DMS114 treated with DMSO at 0.1 percent for 48 hours (cell line): ENCODE data around the gene ARF5.

Experiments used
- DNase-seq: peaks from one replicate; lab custom pipeline; 2025; ENCODE audit not compliant: unreplicated experiment; lab: John Stamatoyannopoulos, UW

ARF5 gene

DNA sequence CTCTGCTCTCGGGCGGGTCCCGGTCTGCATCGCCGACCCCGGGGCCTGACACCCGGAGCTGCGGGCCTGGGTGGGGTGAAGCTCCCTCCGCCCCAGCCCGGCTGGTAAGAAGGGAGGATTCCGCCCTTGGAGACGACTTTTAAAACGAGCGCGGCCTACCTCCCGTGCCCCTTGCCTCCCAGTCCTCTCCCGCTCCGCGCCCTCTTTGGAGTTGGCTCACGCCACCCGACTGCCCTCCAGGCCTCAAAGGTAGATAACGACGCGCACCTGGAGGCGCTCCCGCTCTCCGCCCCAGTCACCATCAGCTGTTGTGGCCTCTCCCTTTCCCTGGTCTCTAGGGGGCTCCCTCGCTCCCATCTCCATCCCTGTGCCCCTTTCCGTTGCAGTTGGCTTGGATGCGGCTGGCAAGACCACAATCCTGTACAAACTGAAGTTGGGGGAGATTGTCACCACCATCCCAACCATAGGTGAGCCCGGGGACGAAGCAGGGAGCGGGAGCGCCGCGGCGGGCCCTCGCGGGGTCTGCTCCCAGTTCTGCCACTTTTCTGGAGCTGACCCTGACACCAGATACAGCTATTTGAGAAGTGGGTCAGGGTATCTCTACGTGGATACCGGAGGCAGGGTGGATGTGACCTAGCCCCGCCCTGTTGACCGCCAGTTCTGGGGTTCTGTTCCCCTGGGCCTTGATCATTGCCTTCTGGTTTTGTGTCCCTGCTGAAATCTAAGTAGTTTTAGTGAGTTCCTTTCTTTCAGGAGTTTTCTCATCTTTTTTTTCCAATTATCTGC, 679 bp downstream of the ARF5 start:
- DNase-seq = peak; percentile 15

DNA sequence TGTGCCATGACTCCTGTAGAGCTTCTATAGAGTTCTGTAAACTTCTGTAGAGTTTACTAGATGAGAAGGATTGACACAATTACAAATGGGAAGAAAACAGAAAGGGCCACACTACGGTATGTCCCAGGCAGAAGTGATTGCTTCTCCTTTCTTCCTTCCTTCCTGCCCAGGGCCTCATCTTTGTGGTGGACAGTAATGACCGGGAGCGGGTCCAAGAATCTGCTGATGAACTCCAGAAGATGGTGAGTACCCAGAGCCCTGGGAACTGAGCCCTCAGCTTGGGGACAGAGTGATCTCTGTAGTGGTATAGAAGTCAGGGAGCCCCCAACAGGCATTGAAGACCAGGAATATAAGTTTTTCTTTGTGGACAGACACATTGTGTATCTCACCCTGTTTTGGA, 1.7 kb downstream of the ARF5 start:
- DNase-seq = no peak

DNA sequence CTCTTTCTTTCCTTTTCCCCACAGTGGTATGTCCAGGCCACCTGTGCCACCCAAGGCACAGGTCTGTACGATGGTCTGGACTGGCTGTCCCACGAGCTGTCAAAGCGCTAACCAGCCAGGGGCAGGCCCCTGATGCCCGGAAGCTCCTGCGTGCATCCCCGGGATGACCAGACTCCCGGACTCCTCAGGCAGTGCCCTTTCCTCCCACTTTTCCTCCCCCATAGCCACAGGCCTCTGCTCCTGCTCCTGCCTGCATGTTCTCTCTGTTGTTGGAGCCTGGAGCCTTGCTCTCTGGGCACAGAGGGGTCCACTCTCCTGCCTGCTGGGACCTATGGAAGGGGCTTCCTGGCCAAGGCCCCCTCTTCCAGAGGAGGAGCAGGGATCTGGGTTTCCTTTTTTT, 3.0 kb downstream of the ARF5 start:
- DNase-seq = no peak

DNA sequence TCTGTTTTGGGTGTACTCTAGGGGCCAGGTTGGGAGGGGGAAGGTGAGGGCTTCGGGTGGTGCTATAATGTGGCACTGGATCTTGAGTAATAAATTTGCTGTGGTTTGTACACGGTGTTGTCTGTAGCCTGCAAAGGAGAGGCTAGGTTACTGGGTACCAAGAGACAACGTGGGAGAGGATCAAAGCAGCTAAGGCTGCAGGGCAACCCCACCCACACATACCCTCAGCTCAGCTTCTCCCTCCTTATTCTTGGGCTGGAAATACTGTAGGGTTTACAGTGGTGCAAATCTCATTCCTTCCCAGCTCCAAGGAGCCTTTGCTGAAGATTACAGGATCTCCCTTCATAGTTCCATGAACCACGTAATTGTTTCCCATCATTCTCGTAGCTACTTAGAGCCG, 3.4 kb downstream of the ARF5 start:
- no peak for DNase-seq

DNA sequence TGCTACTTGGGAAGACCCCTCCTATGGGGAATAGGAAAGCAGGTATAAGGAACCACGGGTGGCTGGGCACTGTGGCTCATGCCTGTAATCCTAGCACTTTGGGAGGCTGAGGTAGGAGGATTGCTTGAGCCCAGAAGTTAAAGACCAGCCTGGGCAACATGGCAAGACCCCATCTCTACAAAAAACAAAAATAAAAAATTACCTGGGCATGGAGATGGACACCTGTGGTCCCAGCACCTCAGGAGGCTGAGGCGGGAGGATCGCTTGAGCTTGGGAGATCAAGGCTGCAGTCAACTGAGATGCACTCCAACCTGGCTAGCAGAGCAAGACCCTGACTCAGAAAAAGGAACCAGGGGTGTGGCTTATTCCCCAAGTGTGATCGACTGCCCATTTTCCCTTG, 4.3 kb downstream of the ARF5 start:
- no peak for DNase-seq

DNA sequence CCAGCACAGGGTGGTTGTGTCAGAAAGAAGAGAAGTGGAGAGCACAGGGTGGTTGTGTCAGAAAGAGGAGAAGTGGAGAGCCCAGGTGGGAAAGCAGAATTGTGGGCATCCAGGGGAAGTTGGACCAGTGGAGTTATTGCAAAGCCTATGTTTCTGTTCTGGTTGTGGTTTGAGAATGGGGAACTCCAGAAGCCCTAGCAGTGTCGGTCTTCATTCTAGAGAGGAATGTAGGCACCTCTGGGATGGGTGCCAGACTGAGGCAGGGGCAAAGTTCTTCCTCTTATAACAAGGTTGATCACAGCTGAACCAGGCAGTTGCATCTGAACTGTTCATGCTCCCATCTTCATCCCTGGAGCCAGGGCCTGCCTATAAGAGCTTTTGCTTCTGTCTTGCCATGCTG, 6.3 kb downstream of the ARF5 start:
- DNase-seq = no peak

DNA sequence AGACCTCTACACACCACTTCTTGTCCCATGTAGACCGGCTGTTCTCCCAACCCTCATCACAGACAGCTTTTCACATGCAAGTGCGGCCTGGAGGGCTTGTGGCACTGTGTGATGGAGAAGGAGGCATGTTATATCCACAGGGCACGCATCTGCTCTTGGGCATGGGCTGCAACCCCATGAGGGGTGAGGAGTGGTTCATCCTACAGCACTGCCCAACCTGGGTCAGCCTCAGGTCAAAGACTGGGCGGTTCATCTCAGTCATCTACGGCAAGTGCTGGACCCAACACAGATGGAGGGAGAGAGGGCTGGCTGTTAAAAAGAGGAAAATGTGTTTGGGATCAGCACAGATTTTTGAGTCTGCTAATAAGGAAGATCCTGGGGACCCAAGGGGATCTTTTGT, 7.5 kb downstream of the ARF5 start:
- no peak for DNase-seq

DNA sequence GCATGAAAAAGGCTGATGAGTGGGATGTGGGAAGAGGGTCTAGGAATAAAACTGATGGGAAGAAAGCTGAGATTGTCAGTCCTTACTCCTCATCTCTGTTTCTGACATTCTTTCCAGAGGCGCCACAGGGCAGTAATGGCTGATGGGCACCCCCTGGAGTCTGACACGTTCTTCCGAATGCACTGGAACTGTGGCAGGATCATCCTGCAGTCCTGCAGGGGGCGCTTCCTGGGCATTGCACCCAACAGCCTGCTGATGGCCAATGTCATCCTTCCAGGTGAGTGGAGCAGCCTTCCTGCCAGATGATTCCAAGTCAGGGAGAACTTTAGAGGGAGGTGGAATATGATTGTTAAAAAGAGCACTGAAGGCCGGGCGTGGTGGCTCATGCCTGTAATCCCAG, 10.1 kb downstream of the ARF5 start:
- DNase-seq = no peak

DNA sequence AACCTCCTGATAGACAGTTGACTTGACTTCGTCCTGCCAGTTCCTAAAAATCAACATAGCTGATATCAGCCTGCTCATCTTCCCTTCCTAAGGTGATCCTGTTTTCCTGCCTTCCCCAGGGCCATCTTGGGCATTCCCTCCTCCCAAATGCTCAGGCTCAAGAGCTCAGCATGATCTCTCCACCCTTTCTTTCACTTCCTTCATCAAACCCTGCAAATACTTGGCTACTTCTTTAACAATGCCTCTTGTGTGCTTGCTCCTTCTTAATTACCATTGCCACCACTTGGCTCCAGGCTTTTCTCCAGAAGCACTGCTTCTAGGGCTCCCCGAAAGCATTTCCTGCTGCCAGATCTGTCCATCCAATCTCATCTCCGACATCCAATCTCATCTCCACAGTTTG, 12.7 kb downstream of the ARF5 start:
- DNase-seq = no peak

DNA sequence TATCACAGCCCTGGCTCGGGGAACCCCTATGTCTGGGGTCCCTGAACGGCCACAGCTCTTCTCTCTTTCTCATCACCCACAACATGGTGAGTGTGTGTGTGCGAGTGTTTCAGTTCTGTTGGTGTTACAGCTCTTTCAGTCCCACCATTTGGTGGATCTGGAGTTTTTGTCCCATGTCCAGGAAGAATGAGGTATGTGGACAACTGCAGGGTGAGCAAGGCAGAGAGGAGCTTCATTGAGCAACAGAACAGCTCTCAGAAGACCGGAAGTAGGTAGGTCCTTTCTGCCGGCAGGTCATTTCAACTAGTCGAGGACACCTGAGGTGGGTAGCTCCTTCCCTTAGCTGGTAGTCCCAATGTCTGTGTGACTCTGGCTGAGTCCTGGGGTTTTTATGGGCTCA, 20.2 kb downstream of the ARF5 start:
- no peak for DNase-seq

DNA sequence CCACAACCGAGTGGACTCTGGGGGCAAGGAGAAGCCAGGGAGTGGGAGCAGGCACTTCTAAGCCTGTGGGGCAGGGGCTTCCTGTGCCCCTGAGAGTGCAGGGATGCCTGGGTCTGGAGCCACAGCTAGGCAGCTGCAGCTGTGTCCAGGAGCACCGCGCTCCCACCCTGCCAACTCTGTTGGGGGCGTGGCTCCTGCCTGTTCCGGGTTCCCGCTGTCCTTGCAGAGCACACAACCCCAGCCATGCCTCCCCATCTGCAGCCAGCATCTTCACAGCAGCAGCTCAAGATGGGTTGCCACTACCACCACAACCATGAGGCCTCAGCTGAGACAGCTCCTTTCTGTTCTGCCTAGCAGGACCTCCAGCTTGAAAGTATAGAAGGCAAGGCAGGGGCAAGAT, 21.1 kb downstream of the ARF5 start:
- no peak for DNase-seq

DNA sequence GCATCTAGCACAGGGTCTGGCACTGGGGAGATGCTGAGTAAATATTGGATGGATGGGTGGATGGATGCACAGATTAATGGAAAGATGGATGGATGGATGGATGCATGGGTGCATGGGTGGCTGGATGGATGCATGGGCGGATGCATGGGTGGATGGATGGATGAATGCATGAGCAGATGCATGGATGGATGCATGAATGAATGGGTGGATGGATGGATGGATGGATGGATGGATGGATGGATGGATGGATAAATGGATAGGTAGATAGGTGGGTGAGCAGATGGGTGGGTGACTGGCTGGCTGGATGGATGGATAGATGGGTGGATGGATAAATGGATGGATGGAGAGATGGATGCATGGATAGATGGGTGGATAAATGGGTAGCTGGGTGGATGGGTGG, 24.1 kb downstream of the ARF5 start:
- DNase-seq = no peak

DNA sequence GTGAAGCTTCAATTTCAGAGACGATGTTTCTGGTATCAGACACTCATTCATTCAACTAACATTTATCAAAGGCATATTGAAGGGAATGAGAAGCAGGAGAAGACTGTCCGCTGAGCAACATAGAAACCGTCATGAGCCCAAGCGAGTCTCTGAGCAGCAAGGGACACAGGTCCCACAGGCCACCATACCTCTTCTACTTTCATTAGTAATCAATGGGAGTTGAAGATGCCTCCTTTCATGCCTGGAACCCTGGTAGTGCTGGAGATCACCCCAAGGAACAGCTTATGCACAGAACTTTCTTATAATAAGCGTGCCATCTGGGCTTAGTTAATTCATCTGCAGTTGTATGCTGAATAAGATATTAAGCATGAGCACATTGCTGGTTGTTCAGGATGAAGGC, 28.5 kb downstream of the ARF5 start:
- no peak for DNase-seq

DNA sequence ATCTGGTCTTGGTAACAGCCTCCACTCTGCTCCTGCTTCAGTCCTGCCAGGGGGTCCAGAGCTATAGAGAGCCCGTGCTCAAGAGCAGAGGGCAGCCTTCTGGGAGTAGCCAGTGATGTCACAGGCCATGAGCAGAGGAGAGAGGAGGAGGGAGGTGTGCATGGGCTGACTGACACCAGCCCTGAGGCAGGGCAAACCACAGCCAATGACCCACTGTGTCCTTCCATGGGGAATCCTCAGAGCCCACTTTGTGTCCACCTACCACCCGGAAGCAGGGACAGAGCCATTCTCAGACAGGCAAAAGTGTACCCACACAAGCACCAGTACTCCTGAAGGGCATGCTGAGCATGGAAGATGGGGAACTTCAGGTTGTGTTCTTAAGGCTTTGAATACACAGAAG, 29.8 kb downstream of the ARF5 start, which contains the start of gene PAX4:
TSS of gene PAX4 (minus strand) at position 101 of the 400 bp plus-strand sequence. CDS start 2,214 bp downstream, outside the sequence.
- no peak for DNase-seq

DNA sequence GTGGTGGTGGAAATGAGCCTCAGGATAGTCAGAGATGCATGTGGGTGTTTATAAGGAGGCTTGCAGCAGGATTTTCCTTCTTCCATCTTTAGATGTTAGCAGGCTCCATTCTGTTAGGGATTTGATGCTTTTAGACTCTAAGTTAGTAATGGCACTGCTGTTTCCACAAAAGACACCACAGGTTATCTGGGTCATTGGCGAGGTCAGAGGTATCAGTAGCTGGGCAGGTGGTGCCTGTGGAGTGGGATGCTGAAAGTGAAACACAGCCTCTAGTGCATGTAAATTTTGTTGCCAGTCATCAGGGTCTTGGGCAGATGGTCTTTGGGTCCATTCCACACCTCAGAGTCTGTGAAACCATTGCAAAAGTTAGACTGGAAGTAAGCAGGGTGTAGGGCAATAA, 30.6 kb downstream of the ARF5 start:
- DNase-seq = no peak

DNA sequence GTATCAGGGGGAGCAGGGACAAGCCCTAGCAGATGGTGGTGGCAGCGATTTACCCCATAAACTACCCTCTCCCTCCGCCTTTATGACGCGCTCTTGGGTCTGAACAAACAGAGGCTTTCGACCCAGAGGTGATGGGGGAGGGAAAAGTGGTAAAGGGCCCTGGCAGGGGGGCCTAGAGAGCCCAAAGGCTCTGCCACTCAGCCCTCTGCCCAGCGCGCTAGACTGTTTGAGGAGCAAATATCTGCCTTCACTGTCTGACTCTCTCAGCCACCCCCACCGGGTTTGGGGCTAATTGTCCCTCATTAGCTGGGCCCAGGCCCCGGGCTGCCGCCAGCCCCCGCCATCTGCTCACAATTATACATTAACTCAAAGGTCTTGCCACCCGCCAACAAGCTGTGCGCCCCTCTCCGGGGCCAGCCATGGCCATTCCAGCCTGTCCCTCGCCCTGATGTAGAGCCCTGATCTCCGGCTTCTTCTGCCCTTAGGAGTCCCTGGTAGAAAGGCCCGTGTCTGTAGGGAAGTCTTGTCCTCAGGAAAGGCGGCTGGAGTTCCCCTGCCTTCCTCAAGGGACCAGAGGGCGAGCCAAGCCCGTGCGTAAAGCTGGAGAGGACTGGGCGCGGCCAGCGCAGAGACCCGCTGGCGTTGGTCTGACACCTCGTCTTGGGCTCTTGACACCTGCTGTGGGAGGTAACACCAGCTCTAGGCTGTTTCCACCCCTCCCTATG, 31.6 kb downstream of the ARF5 start:
- DNase-seq = no peak

DNA sequence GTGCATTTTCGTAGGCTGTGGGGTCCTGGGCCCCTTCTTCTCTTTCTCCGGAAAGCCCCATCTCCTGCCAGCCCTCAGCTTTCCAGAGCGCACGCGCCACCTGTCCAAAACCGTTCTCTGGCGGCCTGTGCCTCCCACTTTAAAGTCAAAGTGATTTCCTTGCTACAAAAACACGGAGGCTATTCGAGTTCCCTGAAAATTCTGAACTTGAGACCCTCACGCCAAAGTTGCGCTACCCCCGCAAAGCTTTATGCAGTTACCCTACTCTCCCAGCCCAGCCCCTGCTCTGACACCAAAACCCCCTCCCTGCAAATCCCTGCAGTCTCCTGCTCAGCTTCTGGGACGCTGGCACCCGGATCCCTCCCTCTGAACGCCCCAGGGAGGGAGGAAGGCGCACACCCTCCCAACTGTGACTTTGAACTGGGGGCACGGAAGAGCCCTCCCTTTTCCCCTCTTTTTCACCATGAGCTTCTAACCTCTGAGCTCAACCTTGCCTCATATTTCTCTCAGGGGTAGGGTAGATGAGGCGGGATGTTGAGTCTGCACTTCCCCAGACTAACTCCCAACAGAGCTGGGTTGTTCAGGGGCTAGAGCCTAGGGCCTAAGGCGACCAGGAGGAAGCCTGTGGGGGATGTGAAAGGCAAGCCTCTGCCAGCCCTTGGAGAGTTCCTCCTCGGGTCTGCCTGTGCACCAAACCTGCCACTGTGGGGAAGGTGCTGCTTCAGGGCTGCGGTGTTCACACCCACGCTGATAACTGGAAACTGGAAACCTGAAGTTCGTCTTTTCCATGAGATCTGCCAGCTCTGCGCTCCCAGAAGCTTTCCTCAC, 32.4 kb downstream of the ARF5 start:
- DNase-seq = no peak

DNA sequence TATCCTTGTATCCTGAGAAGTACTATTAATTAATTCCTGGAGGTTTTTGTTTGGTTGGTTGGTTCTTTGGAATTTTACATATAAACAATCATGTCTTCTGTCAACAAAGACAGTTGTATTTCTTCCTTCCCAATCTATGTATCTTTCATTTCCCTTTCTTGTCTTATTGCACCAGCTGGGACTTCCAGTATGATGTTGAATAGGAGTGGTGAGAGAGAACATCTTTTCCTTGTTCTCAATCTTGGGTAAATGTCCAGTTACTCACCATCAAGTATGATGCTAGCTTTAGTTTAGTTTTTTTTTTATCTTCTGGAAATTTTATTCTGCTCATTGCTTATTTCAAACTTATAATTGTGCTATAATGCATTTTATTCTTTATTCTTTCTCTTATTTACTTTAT, 37.1 kb downstream of the ARF5 start:
- no peak for DNase-seq

DNA sequence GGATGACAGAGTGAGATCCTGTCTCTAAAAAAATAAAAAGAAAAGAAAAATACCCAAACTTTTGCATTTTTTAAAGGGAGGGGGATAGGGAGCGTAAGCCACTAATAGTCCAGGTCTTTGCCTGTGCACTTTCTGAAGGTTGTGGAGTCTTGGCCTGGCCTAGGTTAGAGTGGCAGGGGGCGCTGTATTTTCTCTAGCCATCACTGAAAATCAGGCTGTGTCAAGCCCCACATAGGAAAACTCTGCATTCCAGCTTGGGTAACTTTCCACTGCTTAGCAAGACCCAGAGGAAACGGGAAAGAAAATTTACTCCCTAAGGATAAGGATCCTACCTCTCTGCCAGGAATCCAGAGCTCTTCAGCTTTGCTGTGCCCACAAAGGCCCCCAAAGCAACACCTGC, 40.2 kb downstream of the ARF5 start:
- DNase-seq = no peak

DNA sequence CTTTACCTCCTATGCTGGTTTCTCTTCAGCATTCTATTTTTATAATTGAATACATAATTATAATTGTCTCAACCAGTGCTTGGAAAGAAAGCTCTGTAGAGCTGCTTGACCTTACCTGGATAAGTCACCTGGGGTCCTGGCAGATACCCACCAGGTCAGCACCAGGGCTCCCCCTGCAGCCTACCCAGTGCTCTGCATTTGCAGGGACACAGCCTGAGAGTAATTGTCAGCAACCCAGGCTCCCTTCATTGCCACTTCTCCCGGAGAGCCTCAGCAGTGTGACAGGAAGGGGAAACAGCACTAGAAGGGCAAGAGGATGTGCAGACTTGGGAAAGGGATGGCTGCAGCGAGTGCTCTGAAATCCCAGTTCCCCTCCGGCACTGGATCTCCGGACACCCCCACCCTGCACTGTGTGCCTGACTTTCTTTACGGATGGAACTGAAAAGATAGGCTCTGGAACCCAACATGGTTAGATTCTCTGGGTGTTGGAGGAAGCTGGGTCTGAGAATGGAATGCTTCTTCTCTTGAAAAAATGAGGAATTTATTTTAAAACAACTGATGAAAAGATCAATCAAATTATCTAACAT, 41.1 kb downstream of the ARF5 start:
- no peak for DNase-seq

DNA sequence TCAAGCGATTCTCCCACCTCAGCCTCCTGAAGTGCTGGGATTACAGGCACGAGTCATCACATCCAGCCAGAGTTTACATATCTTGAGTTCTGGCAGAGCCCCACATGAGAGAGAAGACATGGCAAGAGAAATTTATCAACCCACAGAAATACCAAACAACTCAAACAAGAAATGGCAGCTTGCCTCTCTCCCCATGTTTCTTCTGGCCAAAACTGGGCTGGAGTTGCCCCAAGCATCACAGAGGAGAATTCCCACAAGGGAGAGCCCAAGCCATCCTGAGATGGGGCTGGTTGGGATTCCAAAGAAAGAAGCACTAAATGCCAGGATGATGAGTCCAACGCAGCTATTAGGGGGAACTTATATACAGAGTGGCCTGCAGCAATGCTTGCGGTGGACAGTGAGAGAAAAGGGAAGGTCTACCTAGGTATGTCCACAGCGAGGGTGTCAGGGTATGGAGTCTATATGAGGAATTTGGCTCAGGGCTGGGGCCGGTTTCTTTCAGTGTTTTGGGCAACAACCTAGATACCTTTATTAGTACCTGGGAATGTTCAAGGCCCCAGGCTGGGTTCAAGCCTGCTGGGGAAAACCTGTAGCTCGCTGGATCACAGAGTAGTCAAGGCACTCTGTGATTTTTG, 44.2 kb downstream of the ARF5 start:
- no peak for DNase-seq
